ENCODE data around the gene SLC9C1.

GRCh38 chr3:112129925-112130637 is 163.9 kb downstream of the SLC9C1 start:
- TF ChIP-seq, protein P1, sequence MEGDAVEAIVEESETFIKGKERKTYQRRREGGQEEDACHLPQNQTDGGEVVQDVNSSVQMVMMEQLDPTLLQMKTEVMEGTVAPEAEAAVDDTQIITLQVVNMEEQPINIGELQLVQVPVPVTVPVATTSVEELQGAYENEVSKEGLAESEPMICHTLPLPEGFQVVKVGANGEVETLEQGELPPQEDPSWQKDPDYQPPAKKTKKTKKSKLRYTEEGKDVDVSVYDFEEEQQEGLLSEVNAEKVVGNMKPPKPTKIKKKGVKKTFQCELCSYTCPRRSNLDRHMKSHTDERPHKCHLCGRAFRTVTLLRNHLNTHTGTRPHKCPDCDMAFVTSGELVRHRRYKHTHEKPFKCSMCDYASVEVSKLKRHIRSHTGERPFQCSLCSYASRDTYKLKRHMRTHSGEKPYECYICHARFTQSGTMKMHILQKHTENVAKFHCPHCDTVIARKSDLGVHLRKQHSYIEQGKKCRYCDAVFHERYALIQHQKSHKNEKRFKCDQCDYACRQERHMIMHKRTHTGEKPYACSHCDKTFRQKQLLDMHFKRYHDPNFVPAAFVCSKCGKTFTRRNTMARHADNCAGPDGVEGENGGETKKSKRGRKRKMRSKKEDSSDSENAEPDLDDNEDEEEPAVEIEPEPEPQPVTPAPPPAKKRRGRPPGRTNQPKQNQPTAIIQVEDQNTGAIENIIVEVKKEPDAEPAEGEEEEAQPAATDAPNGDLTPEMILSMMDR (IDR thresholded peaks at IDR 0.05; ENCODE audit: borderline replicate concordance, extremely low read depth, low read length, poor library complexity, severe bottlenecking) = no peak
- no peak for TF ChIP-seq EZH2 (IDR thresholded peaks at IDR 0.05; ENCODE audit: borderline replicate concordance, low read depth, low read length, severe bottlenecking)
